ENCODE data around the gene IDI1.
"Not testable (repeated sequence)": the region's sequence is repeated elsewhere in the genome, so short reads cannot be mapped to it uniquely, and the experiment has no call there.

- TF ChIP-seq YY1 (IDR thresholded peaks at IDR 0.05; ENCODE audit: insufficient read depth, insufficient read length); SUZ12 (IDR thresholded peaks at IDR 0.05; ENCODE audit: extremely low read depth, insufficient read depth, insufficient read length): not testable (repeated sequence)
These were observed 17.8 kb upstream of the IDI1 start for GRCh38 chr10:1066734-1067133.
